B cell (primary cell): ENCODE results near the gene M1AP. TPM values are rescaled to one million over a fixed set of nuclear protein-coding genes. Genes with fewer than 3 reads are reported as not detected.

ENCODE experiments used
- ATAC-seq: fragments of 200-7000 bp; cut with Tn5 transposase; one replicate; pipeline ENCODE4 v1.10.0; 2021; ENCODE audit warnings: low read depth, mild to moderate bottlenecking, moderate number of reproducible peaks, moderate library complexity
- CTCF ChIA-PET: fragments of 350-600 bp; sonication (Branson Sonifier 250); formaldehyde crosslinking; loops from one replicate; lab custom pipeline; 2021; ENCODE audit warnings: antibody characterized with exemption, inconsistent platforms; lab: Charles Lee
- POLR2A ChIA-PET: fragments of 350-600 bp; sonication (Branson Sonifier 250); formaldehyde crosslinking; loops from one replicate; lab custom pipeline; 2021; ENCODE audit warnings: antibody characterized with exemption; lab: Charles Lee
- DNase-seq: peaks from one replicate; pipeline ENCODE4 v3.0.0; 2013
- H2AFZ ChIP-seq: 2 replicates; pipeline ENCODE4 v1.6.1; 2012; ENCODE audit warnings: mild to moderate bottlenecking, low read depth, low read length; ENCODE audit not compliant: insufficient read depth, poor library complexity, severe bottlenecking
- H3K27ac ChIP-seq, 2 donors: 1 replicate in 1 of 2; 2 replicates in 1 of 2; pipeline ENCODE4 v1.5.1; 2012 to 2013; ENCODE audit warnings: low read length in 2 of 2, mild to moderate bottlenecking in 2 of 2, moderate library complexity in 1 of 2
- H3K27me3 ChIP-seq, 4 experiments: fragments of 200-600 bp in 1 of 4; sonication (generic) in 1 of 4; replicated peaks in 1 of 4; 1 replicate in 2 of 4; 2 replicates in 2 of 4; pipeline versions ENCODE4 v1.6.1 to v1.7.0; 2013 to 2016; ENCODE audit warnings: low read length in 3 of 4, mild to moderate bottlenecking in 2 of 4, mixed read lengths in 1 of 4, moderate library complexity in 1 of 4; ENCODE audit not compliant: insufficient read depth in 4 of 4, control insufficient read depth in 3 of 4; ENCODE audit errors: control extremely low read depth in 1 of 4
- H3K36me3 ChIP-seq, 2 experiments: replicated peaks in 1 of 2; 1 replicate in 1 of 2; 2 replicates in 1 of 2; pipeline versions ENCODE4 v1.6.1 to v1.7.1; 2013; ENCODE audit warnings: low read length in 1 of 2; ENCODE audit not compliant: insufficient read depth in 2 of 2, control insufficient read depth in 1 of 2; ENCODE audit errors: control extremely low read depth in 1 of 2, extremely low read depth in 1 of 2
- H3K4me1 ChIP-seq, 2 donors: fragments of 200-600 bp in 1 of 2; sonication (generic) in 1 of 2; 1 replicate in 1 of 2; 2 replicates in 1 of 2; pipeline versions ENCODE4 v1.5.1 to v1.6.1; 2013 to 2017; ENCODE audit warnings: low read length in 2 of 2; ENCODE audit not compliant: control insufficient read depth in 2 of 2, insufficient read depth in 2 of 2
- H3K4me2 ChIP-seq: replicated peaks from 2 replicates; pipeline ENCODE3; 2012; ENCODE audit warnings: mild to moderate bottlenecking, low read depth, low read length; ENCODE audit not compliant: poor library complexity, severe bottlenecking
- H3K4me3 ChIP-seq, 5 experiments: fragments of 200-600 bp in 1 of 5; sonication (generic) in 1 of 5; 1 replicate in 3 of 5; 2 replicates in 2 of 5; pipeline versions ENCODE4 v1.5.1 to v1.7.0; 2011 to 2016; ENCODE audit warnings: low read length in 4 of 5, mild to moderate bottlenecking in 4 of 5, low read depth in 2 of 5, control low read depth in 1 of 5, moderate library complexity in 1 of 5; ENCODE audit not compliant: insufficient read depth in 1 of 5; ENCODE audit errors: control extremely low read depth in 1 of 5, extremely low read depth in 1 of 5
- H3K79me2 ChIP-seq: fragments of 200-600 bp; sonication (generic); one replicate; pipeline ENCODE4 v1.6.0; 2016; ENCODE audit warnings: low read length; ENCODE audit not compliant: control insufficient read depth, insufficient read depth
- H3K9ac ChIP-seq: fragments of 200-600 bp; sonication (generic); 2 replicates; pipeline ENCODE4 v1.6.1; 2017; ENCODE audit warnings: mild to moderate bottlenecking, low read length, moderate library complexity
- H3K9me3 ChIP-seq, 3 donors: one replicate each; pipeline versions ENCODE4 v1.6.1 to v1.7.1; 2013; ENCODE audit warnings: low read length in 2 of 3; ENCODE audit not compliant: control insufficient read depth in 2 of 3, insufficient read depth in 1 of 3; ENCODE audit errors: control extremely low read depth in 1 of 3
- H4K20me1 ChIP-seq: 2 replicates; pipeline ENCODE4 v1.6.0; 2012; ENCODE audit warnings: mild to moderate bottlenecking, low read length; ENCODE audit not compliant: insufficient read depth, control insufficient read depth, poor library complexity, severe bottlenecking
- H3K27ac Mint-ChIP-seq: one replicate; pipeline ENCODE4 v1.8.0; 2021; ENCODE audit warnings: mixed read lengths
- H3K27me3 Mint-ChIP-seq: one replicate; pipeline ENCODE4 v1.8.0; 2021; ENCODE audit warnings: mixed read lengths
- H3K4me1 Mint-ChIP-seq: one replicate; pipeline ENCODE4 v1.8.0; 2021; ENCODE audit warnings: mixed read lengths
- H3K4me3 Mint-ChIP-seq: one replicate; pipeline ENCODE4 v1.8.0; 2021; ENCODE audit warnings: mixed read lengths
- H3K9me3 Mint-ChIP-seq: one replicate; pipeline ENCODE4 v1.8.0; 2022; ENCODE audit warnings: mixed read lengths; ENCODE audit not compliant: insufficient read depth
- CTCF ChIP-seq: fragments of 200-600 bp; IDR thresholded peaks from one replicate; pipeline ENCODE4 v1.8.0; 2022; ENCODE audit warnings: antibody characterized with exemption, mild to moderate bottlenecking
- EZH2 ChIP-seq: IDR thresholded peaks from 2 replicates; pipeline ENCODE4 v1.6.1; 2012; ENCODE audit warnings: borderline replicate concordance, low read depth, mild to moderate bottlenecking, moderate library complexity, low read length; ENCODE audit not compliant: insufficient read depth, poor library complexity, severe bottlenecking
- WGBS: methylation state at CpG from one replicate; pipeline ENCODE4 v1.1.5; 2013; ENCODE audit warnings: missing lambda C conversion rate; ENCODE audit not compliant: insufficient coverage; 5-methylcytosine and 5-hydroxymethylcytosine counted together
- intact Hi-C: fragments of 100-400 bp; cut with micrococcal nuclease; formaldehyde crosslinking; loops from one replicate; pipeline ENCODE4 v1.10.0; 2022
- polyA plus RNA-seq: library from polyadenylated mRNA; depleted of rRNA; stranded (reverse); fragments of >200 nt; gene quantifications from 2 replicates; pipeline ENCODE4 v1.2.3, GENCODE V29; 2012
- total RNA-seq, 2 donors: library from RNA; stranded (reverse); fragments of 120-200 nt in 1 of 2; gene quantifications; 1 replicate in 1 of 2; 2 replicates in 1 of 2; pipeline versions ENCODE4 v1.2.3 to v1.2.4, GENCODE V29; 2013 to 2022

M1AP gene
- total and polyA plus RNA-seq, 2 donors (not counting 1 experiment from before 2014, with no cell fraction given), result 0.15 TPM; not detected in 1

DNA sequence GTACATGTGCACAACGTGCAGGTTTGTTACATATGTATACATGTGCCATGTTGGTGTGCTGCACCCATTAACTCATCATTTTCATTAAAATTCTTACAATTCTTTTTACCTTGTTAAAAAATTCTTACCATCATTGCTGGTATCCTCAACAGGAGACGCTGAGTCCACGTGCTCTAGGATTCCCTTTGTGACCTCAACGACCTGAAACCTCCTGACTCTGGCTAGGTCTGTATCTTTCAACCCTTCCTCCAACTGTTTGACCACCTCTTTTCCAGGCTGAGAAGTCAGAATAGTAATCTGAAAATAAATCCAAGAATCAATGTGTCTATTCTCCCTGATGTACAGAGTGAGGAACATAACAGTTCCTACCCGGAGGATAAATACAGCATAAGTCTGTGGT lies 41.2 kb downstream of the M1AP start:
- H3K9me3 ChIP-seq, result no peaks in the 10 kb centered on the region
- no peaks in the 10 kb centered on the region for H4K20me1 ChIP-seq
- WGBS, result no CpG with 5 or more reads among the region's 5 CpGs
- POLR2A ChIA-PET, result no interaction called here
- H3K27me3 Mint-ChIP-seq, result peaks cover 39% of the 10 kb centered on the region
- no peak for ATAC-seq
- H3K4me3 Mint-ChIP-seq, result no peak overlapping the region
- intact Hi-C loops, result no loop called here
- CTCF ChIA-PET, result no interaction called here
- H3K4me1 ChIP-seq, result no peaks in the 10 kb centered on the region
- no peaks in the 10 kb centered on the region for H3K36me3 ChIP-seq
- no peaks in the 10 kb centered on the region for H3K4me1 Mint-ChIP-seq
- no peak overlapping the region for H2AFZ ChIP-seq
- no peaks in the 10 kb centered on the region for H3K79me2 ChIP-seq
- H3K4me2 ChIP-seq, result no peak overlapping the region
- no peaks in the 10 kb centered on the region for H3K9me3 Mint-ChIP-seq
- no peak overlapping the region for H3K4me3 ChIP-seq
- TF ChIP-seq EZH2 (no peak), CTCF (no peak)
- H3K27me3 ChIP-seq, result peaks cover 0 to 17% (median 4%) of the 10 kb centered on the region in 4 experiments
- no peak for DNase-seq
- H3K27ac ChIP-seq, result no peak overlapping the region
- H3K27ac Mint-ChIP-seq, result no peak overlapping the region
- no peak overlapping the region for H3K9ac ChIP-seq

GRCh38 chr2:74603282-74604000 lies 44.7 kb downstream of the M1AP start:
- no peak for DNase-seq
- CTCF ChIA-PET, result interaction anchor here (2.8 kb wide), 1 partner anchor 14 kb away, joined by 12 read pairs; no protein-coding TSS in a partner anchor
- no peaks in the 10 kb centered on the region for H3K9me3 ChIP-seq
- TF ChIP-seq CTCF (no peak), EZH2 (no peak)
- no peaks in the 10 kb centered on the region for H3K36me3 ChIP-seq
- H3K27ac Mint-ChIP-seq, result no peak overlapping the region
- no peaks in the 10 kb centered on the region for H4K20me1 ChIP-seq
- no peak overlapping the region for H3K4me3 ChIP-seq
- H3K27me3 ChIP-seq, result peaks cover 0 to 19% (median 6%) of the 10 kb centered on the region in 4 experiments
- intact Hi-C loops, result no loop called here
- POLR2A ChIA-PET, result no interaction called here
- H3K79me2 ChIP-seq, result no peaks in the 10 kb centered on the region
- ATAC-seq, result no peak
- H3K27ac ChIP-seq, result no peak overlapping the region
- H3K4me2 ChIP-seq, result no peak overlapping the region
- H3K9me3 Mint-ChIP-seq, result no peaks in the 10 kb centered on the region
- peaks cover 5% of the 10 kb centered on the region for H3K4me1 Mint-ChIP-seq
- no peak overlapping the region for H2AFZ ChIP-seq
- 74% methylated on average over 4 of the region's 7 CpGs for WGBS
- H3K27me3 Mint-ChIP-seq, result peaks cover 24% of the 10 kb centered on the region
- H3K4me1 ChIP-seq, result peaks cover 3 to 5% of the 10 kb centered on the region in 2 donors
- H3K4me3 Mint-ChIP-seq, result no peak overlapping the region
- H3K9ac ChIP-seq, result no peak overlapping the region
